ENCODE data around the gene MLLT10. TPM values are rescaled to one million over a fixed set of nuclear protein-coding genes. Genes with fewer than 3 reads are reported as not detected.

Gene MLLT10
- total RNA-seq, 1 experiment from 2014 or later = 58.4 TPM

GRCh38 chr10:21721000-21721665 lies 187.1 kb downstream of the MLLT10 start:
- POLR2A ChIA-PET (ENCODE audit: low non-redundant PET) = no interaction called here
- BruUV-seq (replicated peaks) = no TSS peak
- H3K4me3 ChIP-seq (ENCODE audit: low read depth, low read length, poor library complexity, severe bottlenecking) = no peak overlapping the region
- TF ChIP-seq CTCF (conservative IDR thresholded peaks at IDR 0.05; ENCODE audit: low read depth, low read length) (no peak), EZH2 (IDR thresholded peaks at IDR 0.05; ENCODE audit: borderline replicate concordance, low read depth, low read length, poor library complexity, severe bottlenecking) (no peak)
- H3K9me3 ChIP-seq (ENCODE audit: low read depth, low read length, poor library complexity, severe bottlenecking) = no peaks in the 10 kb centered on the region
- H3K36me3 ChIP-seq (ENCODE audit: insufficient read depth, low read length, poor library complexity, severe bottlenecking) = no peaks in the 10 kb centered on the region
- DNase-seq (ENCODE audit: low spot score) = no peak
- intact Hi-C loops (cut with micrococcal nuclease; ENCODE audit: unreplicated experiment) = no loop called here
- no peaks in the 10 kb centered on the region for H3K27me3 ChIP-seq (replicated peaks; ENCODE audit: insufficient read depth, low read depth, low read length, poor library complexity)
- CTCF ChIA-PET = interaction anchor here (0.6 kb wide), 1 partner anchor 225 kb away, joined by 3 read pairs; no protein-coding TSS in a partner anchor
- H3K27ac ChIP-seq (ENCODE audit: low read depth, low read length, poor library complexity, severe bottlenecking) = no peak overlapping the region
- peaks cover 61% of the 10 kb centered on the region for H3K4me1 ChIP-seq (ENCODE audit: insufficient read depth, low read length, poor library complexity, severe bottlenecking)

- Histone ChIP-seq H3K9me3 (ENCODE audit: low read depth, low read length, poor library complexity, severe bottlenecking) (no peaks in the 10 kb centered on the region), H3K4me3 (ENCODE audit: low read depth, low read length, poor library complexity, severe bottlenecking) (no peak overlapping the region), H3K27me3 (replicated peaks; ENCODE audit: insufficient read depth, low read depth, low read length, poor library complexity) (no peaks in the 10 kb centered on the region), H3K36me3 (ENCODE audit: insufficient read depth, low read length, poor library complexity, severe bottlenecking) (no peaks in the 10 kb centered on the region), H3K27ac (ENCODE audit: low read depth, low read length, poor library complexity, severe bottlenecking) (no peak overlapping the region), H3K4me1 (ENCODE audit: insufficient read depth, low read length, poor library complexity, severe bottlenecking) (peaks cover 72% of the 10 kb centered on the region)
- TF ChIP-seq CTCF (conservative IDR thresholded peaks at IDR 0.05; ENCODE audit: low read depth, low read length) = no peak
- TF ChIP-seq EZH2 (IDR thresholded peaks at IDR 0.05; ENCODE audit: borderline replicate concordance, low read depth, low read length, poor library complexity, severe bottlenecking) = no peak
- intact Hi-C loops (cut with micrococcal nuclease; ENCODE audit: unreplicated experiment) = no loop called here
- ChIA-PET POLR2A (ENCODE audit: low non-redundant PET) (no interaction called here), CTCF (no interaction called here)
- no peak for DNase-seq (ENCODE audit: low spot score)
- BruUV-seq (replicated peaks) = no TSS peak
Observed at GRCh38 chr10:21722209-21722608, 188.2 kb downstream of the MLLT10 start.

GRCh38 chr10:21724020-21724589 lies 190.1 kb downstream of the MLLT10 start:
- TF ChIP-seq CTCF (conservative IDR thresholded peaks at IDR 0.05; ENCODE audit: low read depth, low read length) = no peak
- TF ChIP-seq EZH2 (IDR thresholded peaks at IDR 0.05; ENCODE audit: borderline replicate concordance, low read depth, low read length, poor library complexity, severe bottlenecking) = no peak
- DNase-seq (ENCODE audit: low spot score) = peak; percentile 59

More at GRCh38 chr10:21724020-21724589, 190.1 kb downstream of the MLLT10 start:
- ChIA-PET CTCF (interaction anchor here (0.6 kb wide), 2 partner anchors 197 to 205 kb away, joined by 4 to 11 read pairs; no protein-coding TSS in a partner anchor), POLR2A (ENCODE audit: low non-redundant PET) (no interaction called here)
- peak overlapping the region; percentile 17 for H3K4me3 ChIP-seq (ENCODE audit: low read depth, low read length, poor library complexity, severe bottlenecking)
- peak overlapping the region; percentile 64 for H3K27ac ChIP-seq (ENCODE audit: low read depth, low read length, poor library complexity, severe bottlenecking)
- H3K9me3 ChIP-seq (ENCODE audit: low read depth, low read length, poor library complexity, severe bottlenecking) = no peaks in the 10 kb centered on the region
- intact Hi-C loops (cut with micrococcal nuclease; ENCODE audit: unreplicated experiment) = no loop called here
- H3K27me3 ChIP-seq (replicated peaks; ENCODE audit: insufficient read depth, low read depth, low read length, poor library complexity) = no peaks in the 10 kb centered on the region
- BruUV-seq (replicated peaks) = no TSS peak
- peaks cover 88% of the 10 kb centered on the region for H3K4me1 ChIP-seq (ENCODE audit: insufficient read depth, low read length, poor library complexity, severe bottlenecking)
- H3K36me3 ChIP-seq (ENCODE audit: insufficient read depth, low read length, poor library complexity, severe bottlenecking) = no peaks in the 10 kb centered on the region
